Stimulated activated CD4-positive, alpha-beta T cell treated with anti-CD3 and anti-CD28 coated beads, Interleukin-4, amount 100 ng/mL, for 1 hour (primary cell): ENCODE data around the gene MBD6.

Experiments used
- DNase-seq: peaks from one replicate; pipeline ENCODE4 v3.0.0-alpha.2; 2020

MBD6 gene

GRCh38 chr12:57533108-57533507, 10.5 kb downstream of the MBD6 start:
- no peak for DNase-seq

GRCh38 chr12:57534250-57534649, 11.6 kb downstream of the MBD6 start:
- no peak for DNase-seq

- DNase-seq: no peak
These were observed 12.4 kb downstream of the MBD6 start for GRCh38 chr12:57534991-57535543.

- no peak for DNase-seq
These were observed 13.4 kb downstream of the MBD6 start for GRCh38 chr12:57535764-57536596.

- no peak for DNase-seq
These were observed 13.9 kb downstream of the MBD6 start for GRCh38 chr12:57536597-57536942.

- no peak for DNase-seq
These were observed 16.6 kb downstream of the MBD6 start for GRCh38 chr12:57539134-57539768.

GRCh38 chr12:57541001-57541400, 18.4 kb downstream of the MBD6 start:
- no peak for DNase-seq

GRCh38 chr12:57541717-57542116, 19.1 kb downstream of the MBD6 start:
- DNase-seq: no peak

GRCh38 chr12:57543581-57543980, 21.0 kb downstream of the MBD6 start:
- no peak for DNase-seq

GRCh38 chr12:57545809-57546437, 23.3 kb downstream of the MBD6 start:
- no peak for DNase-seq

- DNase-seq: peak; percentile 89
These were observed 24.0 kb downstream of the MBD6 start, which contains the start of gene DCTN2 for GRCh38 chr12:57546438-57547287. Gene DCTN2, minus strand, starts transcription at chr12:57547192. Its CDS starts 129 bp downstream, at chr12:57547063.

- DNase-seq: no peak
These were observed 24.8 kb downstream of the MBD6 start for GRCh38 chr12:57547288-57548012.

- DNase-seq: no peak
These were observed 25.3 kb downstream of the MBD6 start for GRCh38 chr12:57548013-57548315.

- no peak for DNase-seq
These were observed 25.9 kb downstream of the MBD6 start for GRCh38 chr12:57548488-57548887.

GRCh38 chr12:57549203-57549908, 26.7 kb downstream of the MBD6 start:
- no peak for DNase-seq

GRCh38 chr12:57549909-57550640, 27.5 kb downstream of the MBD6 start, which contains the start of gene KIF5A:
Gene KIF5A, plus strand, starts transcription at chr12:57550044. Its CDS starts 228 bp downstream, at chr12:57550272.
- DNase-seq: peak; percentile 62

- DNase-seq: no peak
These were observed 28.3 kb downstream of the MBD6 start for GRCh38 chr12:57550641-57551549.

- no peak for DNase-seq
These were observed 29.1 kb downstream of the MBD6 start for GRCh38 chr12:57551637-57552305.

- DNase-seq: no peak
These were observed 29.7 kb downstream of the MBD6 start for GRCh38 chr12:57552306-57552651.
